Cardiac septum (tissue), 1 donor: ENCODE measurements around the gene NLGN4Y. TPM values are rescaled to one million over a fixed set of nuclear protein-coding genes. Genes with fewer than 3 reads are reported as not detected.
"Not testable (repeated sequence)": the region's sequence is repeated elsewhere in the genome, so short reads cannot be mapped to it uniquely, and the experiment has no call there.

Experiments
- DNase-seq: peaks from one replicate; pipeline ENCODE4 v3.0.0-alpha.2; 2020; ENCODE audit warnings: low spot score
- intact Hi-C: fragments of 100-400 bp; cut with DNase I; formaldehyde crosslinking; loops from one replicate; pipeline ENCODE4 v1.14.0; 2022
- total RNA-seq: library from RNA; stranded (reverse); fragmentation: NEBNext Ultra II Directional; extraction: Animal tissue kit (Norgen Biotek cat#: 25700); gene quantifications from one replicate; pipeline ENCODE4 v1.2.1, GENCODE V29; 2021
- donor health status: DM: no; HTN: no; CAD: no.

NLGN4Y gene
- total RNA-seq, 1 donor from 2014 or later: not detected

- intact Hi-C loops: no loop called here
- DNase-seq: no peak
Measured at GRCh38 chrY:14825728-14826127, 301.4 kb downstream of the NLGN4Y start.

- intact Hi-C loops: no loop called here
- DNase-seq: no peak
Measured at GRCh38 chrY:14828531-14828930, 304.2 kb downstream of the NLGN4Y start.

- intact Hi-C loops: no loop called here
- no peak for DNase-seq
Measured at GRCh38 chrY:14829366-14829885, 305.1 kb downstream of the NLGN4Y start.

- DNase-seq: no peak
- intact Hi-C loops: no loop called here
Measured at GRCh38 chrY:14834103-14835060, 310.1 kb downstream of the NLGN4Y start.

- no peak for DNase-seq
- intact Hi-C loops: no loop called here
Measured at GRCh38 chrY:14837466-14837865, 313.1 kb downstream of the NLGN4Y start.

GRCh38 chrY:14850734-14851133 lies 326.4 kb downstream of the NLGN4Y start:
- no peak for DNase-seq
- intact Hi-C loops: no loop called here

- no peak for DNase-seq
- intact Hi-C loops: no loop called here
Measured at GRCh38 chrY:14860448-14860847, 336.1 kb downstream of the NLGN4Y start.

GRCh38 chrY:14861033-14861432 lies 336.7 kb downstream of the NLGN4Y start:
- DNase-seq, intact Hi-C loops: not testable (repeated sequence)

- intact Hi-C loops: no loop called here
Measured at GRCh38 chrY:14871971-14872370, 347.6 kb downstream of the NLGN4Y start.

More at GRCh38 chrY:14871971-14872370, 347.6 kb downstream of the NLGN4Y start:
- DNase-seq: no peak
